Measurements from ENCODE around the gene ADAMTS6.
"Not testable (repeated sequence)": the region's sequence is repeated elsewhere in the genome, so short reads cannot be mapped to it uniquely, and the experiment has no call there.

The ADAMTS6 gene

DNA sequence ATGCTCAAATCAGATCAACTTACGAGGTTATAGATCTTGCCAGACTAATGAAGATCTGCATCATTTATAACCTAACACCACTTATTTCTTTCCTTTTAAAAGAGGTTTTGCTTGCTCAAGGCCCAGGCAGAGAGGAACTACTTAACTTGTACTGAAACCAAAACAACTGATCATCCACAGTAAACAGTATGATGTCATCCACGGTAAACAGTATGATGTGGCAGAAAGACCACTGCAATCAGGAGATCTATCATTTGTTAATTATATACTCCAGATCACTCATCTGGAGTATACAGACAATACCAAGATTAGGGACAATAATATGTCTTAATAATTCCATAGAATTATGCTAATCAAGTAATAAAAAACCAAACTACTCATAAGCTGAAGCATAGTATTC is 116.8 kb downstream of the ADAMTS6 start:
- DNase-seq (ENCODE audit: low read depth in 2 of 2): no peak

DNA sequence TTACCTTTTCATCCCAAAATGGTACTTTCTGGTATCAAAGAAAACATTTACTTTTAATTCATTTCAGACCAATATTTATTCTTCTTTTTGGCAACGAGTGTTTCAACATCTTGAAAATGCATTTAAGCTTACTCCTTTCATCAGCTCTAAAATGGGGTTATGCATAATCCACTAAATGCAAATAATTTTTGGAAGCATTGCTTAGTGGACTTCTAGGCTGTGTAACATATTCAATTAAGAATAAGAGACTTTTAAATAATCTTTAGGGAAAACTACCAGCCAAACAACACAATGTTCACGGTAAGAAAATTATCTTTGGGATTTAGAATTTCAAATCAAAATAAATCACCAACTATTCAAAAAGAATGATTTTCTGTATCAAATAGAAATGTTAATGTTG is 118.2 kb downstream of the ADAMTS6 start:
- DNase-seq (ENCODE audit: low read depth in 2 of 2): no peak

DNA sequence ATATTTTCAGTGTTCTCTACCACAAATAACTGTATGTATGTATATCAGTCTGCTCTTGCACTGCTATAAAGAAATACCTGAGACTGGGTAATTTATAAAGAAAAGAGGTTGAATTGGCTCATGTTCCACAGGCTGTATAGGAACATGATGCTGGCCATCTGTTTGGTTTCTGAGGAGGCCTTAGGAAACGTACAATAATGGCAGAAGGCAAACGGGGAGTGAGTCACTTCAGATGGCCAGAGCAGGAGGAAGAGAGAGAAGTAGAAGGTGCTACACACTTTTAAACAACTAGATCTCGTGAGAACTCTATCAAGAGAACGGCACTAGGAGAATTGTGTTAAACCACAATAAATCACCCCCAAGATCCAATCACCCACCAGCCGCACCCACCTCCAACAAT is 121.7 kb downstream of the ADAMTS6 start:
- no peak for DNase-seq (ENCODE audit: low read depth in 2 of 2)

DNA sequence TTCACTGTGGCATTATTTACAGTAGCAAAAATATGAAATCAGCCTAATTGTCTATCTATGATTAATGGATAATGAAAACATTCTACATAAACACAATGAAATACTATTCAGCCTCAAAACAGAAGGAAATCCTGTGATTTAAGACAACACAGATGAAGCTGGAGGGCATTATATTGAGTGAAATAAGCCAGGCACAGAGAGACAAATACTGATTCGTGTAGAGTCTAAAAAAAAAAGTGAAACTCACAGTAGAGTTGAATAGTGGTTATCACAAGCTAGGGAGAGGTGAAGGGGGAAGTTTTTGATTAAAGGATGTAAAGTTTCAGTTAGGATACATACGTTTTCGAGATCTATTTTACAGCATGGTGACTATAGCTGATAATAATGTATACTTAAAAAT is 122.2 kb downstream of the ADAMTS6 start:
- DNase-seq (ENCODE audit: low read depth in 2 of 2): no peak

DNA sequence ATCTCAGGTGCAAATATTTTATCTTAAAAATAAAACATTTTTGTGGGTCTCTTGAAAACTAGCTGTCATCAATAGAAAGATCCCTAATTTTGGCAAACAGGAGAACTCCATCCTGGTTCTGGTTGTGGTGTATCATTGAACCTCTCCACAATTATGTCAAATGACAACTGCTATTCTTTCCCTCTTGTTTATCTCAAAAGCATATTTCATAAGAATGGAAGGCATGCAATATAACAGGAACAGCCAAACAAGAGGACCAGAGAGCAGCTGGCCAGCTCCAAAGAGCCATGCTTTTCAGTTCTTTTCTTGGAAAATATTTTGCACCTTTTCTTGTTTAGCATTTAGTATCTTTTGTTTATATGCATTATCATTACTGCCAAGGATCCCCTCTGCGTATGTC is 125.4 kb downstream of the ADAMTS6 start:
- no peak for DNase-seq (ENCODE audit: low read depth in 2 of 2)

DNA sequence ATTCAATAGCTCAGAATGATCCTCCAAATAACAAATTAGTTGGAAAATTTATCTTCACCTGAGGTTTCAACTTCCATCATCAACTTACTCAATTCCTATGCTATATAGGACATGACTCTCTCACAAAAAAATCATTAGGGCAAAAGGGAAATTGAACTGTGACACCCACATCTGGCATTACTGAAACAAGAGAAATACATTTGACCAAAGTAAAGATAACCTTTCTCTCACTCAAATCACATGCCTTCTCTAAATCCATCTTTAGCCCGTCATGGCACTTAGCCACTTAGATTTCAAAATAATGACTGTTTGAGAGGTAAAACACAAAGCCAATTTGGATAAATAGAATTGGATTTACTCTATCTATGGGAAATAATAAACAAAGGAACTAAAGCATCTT is 126.4 kb downstream of the ADAMTS6 start:
- DNase-seq (ENCODE audit: low read depth in 2 of 2): no peak

DNA sequence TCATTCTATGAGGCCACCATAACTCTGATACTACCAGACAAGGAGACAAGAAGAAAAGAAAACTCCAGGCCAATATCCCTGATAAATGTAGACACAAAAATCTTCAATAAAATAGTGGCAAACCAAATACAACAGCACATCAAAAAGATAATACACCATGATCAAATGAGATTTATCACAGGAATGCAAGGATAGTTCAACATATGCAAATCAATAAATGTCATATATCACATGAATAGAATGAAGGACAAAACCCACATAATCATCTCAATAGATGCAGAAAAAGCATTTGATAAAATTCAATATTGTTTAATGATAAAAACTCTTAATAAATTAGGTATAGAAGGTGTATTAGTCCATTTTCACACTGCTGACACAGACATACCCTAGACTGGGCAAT is 139.9 kb downstream of the ADAMTS6 start:
- DNase-seq (ENCODE audit: low read depth in 2 of 2): no peak

DNA sequence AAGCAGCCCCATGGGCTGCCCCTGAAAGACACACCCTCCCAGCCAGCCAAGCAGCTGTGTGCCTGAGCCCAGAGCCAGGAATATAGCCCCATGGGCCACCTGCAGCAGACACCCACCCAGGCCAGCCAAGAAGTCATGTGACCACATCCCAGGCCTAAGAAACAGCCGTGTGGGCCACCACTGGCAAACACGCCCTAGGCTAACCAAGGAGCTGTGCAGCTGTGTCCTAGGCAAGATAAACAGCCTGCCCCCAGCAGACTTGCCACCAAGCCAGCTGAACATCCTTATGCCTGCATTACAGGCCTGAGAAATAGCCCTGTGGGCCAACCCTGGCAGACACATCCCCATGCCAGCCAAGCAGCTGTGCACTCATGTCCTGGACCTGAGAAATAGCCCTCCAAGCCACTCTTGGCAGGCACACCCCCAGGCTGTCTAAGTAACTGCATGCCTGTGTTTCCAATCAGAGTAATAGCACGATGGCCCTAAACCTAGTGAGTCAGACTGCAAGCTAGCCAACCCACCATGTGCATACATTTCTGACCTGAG is 143.0 kb downstream of the ADAMTS6 start:
- DNase-seq (ENCODE audit: low read depth in 2 of 2): no peak

DNA sequence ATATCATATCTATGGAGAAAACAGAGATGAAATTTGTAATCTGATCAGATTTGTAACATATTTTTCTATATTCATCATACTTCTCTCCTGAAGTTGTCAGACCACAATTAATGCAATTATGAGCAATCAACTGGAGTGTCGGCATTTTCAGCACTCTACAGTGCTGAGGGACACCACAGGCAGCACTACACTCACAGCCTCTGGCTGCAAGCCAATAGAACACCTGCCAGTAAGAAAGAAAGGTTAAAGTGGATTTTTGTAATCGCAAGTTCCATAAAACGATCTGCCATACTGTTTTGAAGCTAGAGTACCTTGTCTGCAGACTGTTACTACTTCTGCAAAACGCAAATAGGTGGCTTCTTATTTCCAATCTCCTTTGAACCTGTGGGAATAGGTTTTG is 147.6 kb downstream of the ADAMTS6 start:
- no peak for DNase-seq (ENCODE audit: low read depth in 2 of 2)

DNA sequence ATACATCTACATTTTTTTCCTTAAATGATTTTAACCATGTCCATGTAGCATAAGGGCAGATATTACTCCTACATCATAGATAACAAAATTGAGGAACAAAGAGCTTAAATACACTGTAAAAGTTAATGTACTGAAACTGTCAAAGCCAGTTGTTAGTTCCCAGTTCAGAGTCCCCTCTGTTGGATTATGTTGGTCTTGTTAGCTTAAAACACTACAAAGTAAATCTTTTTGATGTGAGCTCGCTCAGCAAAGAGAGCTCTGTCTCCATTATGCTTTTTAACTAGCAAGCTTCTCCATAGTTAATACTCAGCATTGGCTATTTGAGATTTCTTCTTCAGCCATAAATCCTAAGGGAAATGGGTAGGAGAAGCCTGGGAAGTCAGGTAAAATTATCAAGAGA is 149.1 kb downstream of the ADAMTS6 start:
- no peak for DNase-seq (ENCODE audit: low read depth in 2 of 2)

DNA sequence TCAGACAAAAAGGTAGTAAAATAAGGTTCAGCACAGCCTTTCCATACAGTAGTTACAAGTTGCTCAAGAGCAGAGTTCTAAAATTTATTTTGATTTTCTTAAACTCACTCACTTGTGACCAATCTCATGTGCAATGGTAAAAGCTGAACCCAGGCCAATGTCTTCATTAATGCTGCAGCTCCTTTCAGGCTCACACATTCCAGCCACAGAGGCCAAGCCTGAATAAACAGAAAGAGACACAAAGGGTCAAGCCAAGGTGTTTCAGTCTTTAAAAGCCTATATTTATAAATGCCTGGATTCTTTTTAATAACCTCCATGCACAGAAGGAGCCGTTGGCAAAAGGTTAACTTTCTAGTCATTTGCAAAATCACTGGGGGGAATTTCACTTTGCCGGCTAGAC is 152.5 kb downstream of the ADAMTS6 start:
- no peak for DNase-seq (ENCODE audit: low read depth in 2 of 2)

DNA sequence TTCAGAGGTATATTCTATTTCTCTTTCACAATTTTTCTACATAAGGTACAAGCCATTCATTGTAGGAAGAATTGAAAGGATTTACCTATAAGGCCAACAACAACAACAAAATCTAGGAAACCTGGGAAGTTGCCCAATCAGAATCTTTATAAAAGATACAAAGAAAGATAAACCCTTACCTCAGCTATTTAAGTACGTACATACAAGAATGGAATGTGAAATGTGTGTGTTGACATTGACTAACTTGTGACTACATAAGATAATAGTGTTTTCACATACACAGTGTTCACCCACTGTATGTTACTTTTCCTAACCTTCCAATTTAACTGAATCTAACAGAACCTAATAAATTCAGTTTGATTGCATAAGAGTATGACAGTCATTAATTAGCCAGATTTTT is 154.1 kb downstream of the ADAMTS6 start:
- DNase-seq (ENCODE audit: low read depth in 2 of 2): no peak

DNA sequence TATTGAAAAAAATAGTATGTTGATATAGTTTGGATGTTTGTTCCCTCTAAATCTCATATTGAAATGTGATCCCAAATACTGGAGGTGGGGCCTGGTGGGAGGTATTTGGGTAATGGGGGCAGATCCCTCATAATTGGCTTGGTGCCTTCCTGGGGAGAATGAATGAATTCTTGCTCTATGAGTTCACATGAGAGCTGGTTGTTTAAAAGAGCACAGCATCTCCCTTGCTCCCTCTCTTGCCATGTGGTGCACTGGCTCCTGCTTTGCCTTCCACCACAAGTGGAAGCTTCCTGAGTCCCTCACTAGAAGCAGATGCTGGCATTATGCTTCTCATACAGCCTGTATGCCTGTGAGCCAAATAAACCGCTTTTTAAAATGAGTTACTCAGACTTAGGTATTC is 154.8 kb downstream of the ADAMTS6 start:
- DNase-seq (ENCODE audit: low read depth in 2 of 2): no peak

DNA sequence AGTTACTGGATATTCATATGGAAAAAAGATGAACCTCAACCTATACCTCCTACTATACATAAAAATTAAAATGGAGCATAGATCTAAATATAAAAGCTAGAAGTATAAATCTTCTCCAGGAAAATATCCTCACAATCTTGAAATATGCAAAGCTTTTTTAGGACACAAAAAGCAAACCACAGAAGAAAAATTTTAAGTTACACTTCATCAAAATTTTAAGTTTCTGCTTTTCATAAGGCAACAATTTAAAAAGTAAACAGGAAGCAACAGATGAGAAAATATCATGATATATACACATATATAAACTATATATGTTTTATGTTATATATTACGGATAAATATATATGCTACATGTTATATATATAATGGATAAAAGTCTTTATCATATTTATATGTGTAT is 157.5 kb downstream of the ADAMTS6 start:
- no peak for DNase-seq (ENCODE audit: low read depth in 2 of 2)

DNA sequence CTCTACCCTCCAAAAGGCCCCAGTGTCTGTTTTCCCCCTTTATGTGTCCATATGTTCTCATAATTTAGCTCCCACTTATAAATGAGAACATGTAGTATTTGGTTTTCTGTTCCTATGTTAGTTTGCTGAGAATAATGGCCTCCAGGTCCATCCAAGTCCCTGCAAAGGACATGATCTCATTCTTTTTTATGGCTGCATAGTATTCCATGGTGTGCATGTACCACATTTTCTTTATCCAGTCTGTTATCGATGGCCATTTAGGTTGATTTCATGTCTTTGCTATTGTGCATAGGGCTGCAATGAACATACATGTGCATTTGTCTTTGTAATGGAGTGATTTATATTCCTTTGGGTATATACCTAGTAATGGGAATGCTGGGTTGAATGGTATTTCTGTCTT is 161.0 kb downstream of the ADAMTS6 start:
- DNase-seq (ENCODE audit: low read depth in 2 of 2): not testable (repeated sequence)

DNA sequence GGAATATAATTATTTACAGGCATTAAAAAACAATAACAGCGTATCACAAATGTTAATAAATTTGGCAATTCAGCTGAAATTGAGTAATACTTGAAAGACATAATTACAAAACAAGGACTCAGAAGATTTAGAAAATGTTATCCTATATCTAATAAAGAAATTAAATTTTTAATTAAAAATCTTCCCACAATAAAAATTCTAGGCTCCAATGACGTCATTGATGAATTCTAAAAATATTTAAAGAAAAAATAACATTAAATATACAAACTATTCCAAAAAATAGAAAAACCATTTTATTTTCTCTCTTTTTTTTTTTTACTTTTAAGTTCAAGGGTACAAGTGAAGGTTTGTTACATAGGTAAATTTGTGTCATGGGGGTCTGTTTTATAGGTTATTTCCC is 161.5 kb downstream of the ADAMTS6 start:
- DNase-seq (ENCODE audit: low read depth in 2 of 2): no peak

DNA sequence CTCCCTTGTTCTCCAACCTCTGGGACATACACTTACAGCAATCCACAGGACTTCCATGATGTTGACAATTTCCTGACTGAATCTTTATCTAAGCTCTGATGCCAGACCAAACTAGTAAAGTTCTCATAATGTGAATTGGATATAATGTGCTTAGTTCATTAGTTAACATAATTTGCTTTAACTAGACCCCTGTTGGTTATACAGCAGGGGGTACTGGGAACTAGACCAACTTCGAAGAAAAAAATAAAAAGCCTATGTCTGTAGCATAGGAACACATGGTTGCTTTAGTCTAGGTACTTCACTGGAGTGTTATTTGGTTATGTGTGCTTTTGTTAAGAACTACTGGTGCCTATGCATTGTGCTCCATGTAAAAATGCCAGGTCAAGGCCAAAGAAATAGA is 173.8 kb downstream of the ADAMTS6 start:
- no peak for DNase-seq (ENCODE audit: low read depth in 2 of 2)

DNA sequence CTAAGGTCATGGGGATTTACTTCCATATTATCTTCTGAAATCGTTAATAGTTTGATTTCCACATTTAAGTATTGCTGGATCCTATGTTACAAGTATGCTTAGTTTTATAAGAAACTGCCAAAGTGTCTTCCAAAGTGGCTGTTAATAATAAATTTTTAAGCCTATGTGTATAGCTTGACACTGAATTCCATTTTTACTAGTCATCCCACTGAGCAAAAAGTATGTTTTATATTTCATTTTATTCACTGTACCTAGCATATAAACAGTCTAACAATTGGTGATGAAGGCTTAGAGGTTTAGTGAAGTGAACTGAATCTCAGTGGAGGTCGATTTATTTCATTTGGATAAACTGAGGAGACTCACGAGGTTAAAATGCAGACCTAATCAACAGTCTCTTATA is 174.6 kb downstream of the ADAMTS6 start:
- DNase-seq (ENCODE audit: low read depth in 2 of 2): no peak

DNA sequence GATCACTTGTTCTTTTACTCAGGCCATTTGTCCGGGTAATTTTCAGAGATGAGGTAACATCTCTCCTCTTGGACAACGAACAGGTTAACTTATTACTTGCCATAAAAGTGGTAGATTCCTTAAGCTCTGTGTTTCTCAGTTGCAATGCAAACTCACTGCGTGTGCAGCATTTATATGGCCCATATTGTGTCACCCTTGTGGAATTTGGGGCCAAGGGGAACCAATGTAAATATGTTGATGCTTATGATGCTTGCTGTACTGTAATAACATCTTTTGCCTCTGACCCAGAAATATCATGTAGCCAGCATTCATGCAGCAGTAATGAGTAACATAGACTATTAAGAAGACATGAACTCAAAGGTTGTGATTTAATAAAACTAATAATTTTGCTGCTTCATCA is 175.8 kb downstream of the ADAMTS6 start:
- DNase-seq (ENCODE audit: low read depth in 2 of 2): no peak

DNA sequence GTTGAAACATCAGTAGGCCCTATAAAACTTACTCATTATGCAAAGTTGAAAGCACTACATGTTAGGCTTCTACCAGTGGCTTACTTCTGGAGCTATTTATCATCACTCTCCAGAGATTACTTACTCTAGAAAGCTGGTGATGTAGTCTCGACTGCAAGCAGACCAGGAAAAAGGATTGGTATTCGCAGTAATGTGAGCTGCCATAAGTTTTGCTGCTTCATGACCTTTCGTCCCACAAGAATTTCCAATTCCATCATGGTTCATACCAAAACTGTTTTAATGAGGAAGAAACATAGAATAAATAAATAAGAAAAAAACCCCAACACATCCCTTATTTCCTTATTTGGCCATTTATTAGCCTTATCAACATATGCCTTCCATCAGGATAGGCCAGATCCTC is 181.9 kb downstream of the ADAMTS6 start:
- no peak for DNase-seq (ENCODE audit: low read depth in 2 of 2)

DNA sequence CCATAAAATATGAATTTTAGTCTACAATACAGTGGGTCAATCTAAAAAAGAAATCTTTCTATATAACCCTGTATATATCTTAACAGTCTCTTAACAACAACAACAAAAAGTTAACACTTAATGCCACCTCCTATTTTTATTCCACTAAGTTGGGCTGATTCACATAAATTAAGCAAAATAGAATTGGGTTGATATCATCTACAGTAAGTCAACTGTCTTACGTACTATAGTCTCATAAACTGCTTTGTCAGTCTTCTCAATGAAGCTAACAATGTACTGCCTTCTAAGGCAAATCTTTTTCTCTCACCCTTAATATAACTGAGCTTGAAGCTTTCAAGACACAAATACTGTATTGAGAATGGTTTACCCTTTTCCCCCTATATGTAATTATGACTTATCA is 185.7 kb downstream of the ADAMTS6 start:
- DNase-seq (ENCODE audit: low read depth in 2 of 2): no peak

DNA sequence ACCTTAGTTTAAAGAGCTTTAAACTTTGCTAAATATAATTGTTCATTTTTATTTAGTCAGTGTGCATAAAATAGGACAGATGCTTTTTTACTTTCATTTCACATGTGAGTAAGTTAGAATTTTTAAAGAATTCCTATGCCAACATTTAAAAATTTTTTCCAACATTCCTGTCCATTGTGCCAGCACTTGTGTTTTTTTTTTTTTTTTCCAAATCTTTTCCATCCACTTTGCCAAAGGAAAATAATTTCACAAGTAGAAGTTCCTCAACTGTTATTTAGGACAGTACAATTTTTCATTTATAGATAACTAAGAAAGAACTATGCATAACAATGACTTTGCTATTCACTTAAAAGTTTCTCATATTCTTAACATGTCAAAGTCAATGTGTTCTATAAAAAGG is 189.5 kb downstream of the ADAMTS6 start:
- DNase-seq (ENCODE audit: low read depth in 2 of 2): no peak

DNA sequence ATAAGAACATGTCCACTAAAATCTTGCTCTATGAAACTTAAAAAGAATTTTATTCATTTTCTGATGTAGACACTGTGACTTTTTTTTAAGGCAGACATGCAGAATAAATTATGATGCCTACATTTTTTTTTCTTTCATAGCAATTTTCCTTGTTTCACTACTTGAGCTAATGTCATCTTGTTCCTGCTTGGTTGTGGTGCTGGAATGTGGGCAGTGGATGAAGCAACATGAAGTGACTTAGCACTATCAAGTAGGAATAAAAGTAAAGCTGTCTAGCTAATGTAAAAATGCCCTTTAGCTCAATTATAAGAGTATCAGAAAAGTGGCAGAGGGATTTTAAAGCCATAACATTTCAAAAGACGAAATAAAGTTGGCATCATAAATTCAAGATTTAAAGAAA is 191.0 kb downstream of the ADAMTS6 start:
- no peak for DNase-seq (ENCODE audit: low read depth in 2 of 2)

DNA sequence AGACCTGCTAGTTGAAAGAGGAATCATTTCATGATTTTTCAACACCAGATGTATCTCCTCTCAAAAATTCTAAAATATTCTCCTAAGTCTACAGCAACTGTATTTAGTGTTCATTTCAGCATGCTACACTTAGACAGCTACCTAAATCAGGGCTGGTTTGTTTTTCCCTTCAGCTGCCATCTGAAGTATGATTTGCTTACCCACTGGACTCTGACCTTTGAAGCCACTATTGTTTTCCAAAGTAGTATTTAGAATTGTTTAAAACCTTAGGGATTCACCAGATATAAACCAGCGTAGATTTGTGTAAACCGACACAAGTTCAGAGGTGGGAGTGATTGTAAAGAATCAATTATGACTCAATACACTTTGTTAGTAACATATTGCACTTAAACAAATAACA is 193.1 kb downstream of the ADAMTS6 start:
- DNase-seq (ENCODE audit: low read depth in 2 of 2): no peak

DNA sequence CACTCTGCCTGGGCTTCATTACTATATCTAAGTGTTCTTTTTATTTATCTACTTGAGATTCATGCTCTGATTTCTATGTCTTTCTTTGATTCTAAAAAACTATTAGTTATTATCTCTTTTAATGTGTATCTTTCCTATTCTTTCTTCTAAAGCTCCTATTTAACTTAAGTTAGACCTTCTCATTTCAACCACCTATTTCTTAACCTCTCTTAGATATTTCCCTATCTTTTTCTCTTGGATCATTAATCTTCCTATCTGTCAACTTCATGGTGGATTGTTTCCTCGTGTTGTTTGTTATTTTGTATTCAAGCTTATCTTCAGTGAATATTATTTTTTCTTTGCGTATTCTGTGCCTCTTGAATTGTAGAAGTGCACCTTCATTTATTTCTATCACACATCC is 202.1 kb downstream of the ADAMTS6 start:
- DNase-seq (ENCODE audit: low read depth in 2 of 2): no peak
